GM10266 (cell line): ENCODE results near the gene PDK4.
"Not testable (repeated sequence)": the region's sequence is repeated elsewhere in the genome, so short reads cannot be mapped to it uniquely, and the experiment has no call there.

Experiments used
- DNase-seq: peaks from one replicate; pipeline ENCODE4 v3.0.0; 2012; ENCODE audit errors: extremely low spot score
- CTCF ChIP-seq: IDR thresholded peaks from 2 replicates; pipeline ENCODE4 v1.5.1; 2012; ENCODE audit warnings: mild to moderate bottlenecking, low read depth; ENCODE audit not compliant: control insufficient read depth, insufficient read depth; ENCODE audit errors: missing control alignments

Gene PDK4

GRCh38 chr7:95577137-95577536 is 19.2 kb downstream of the PDK4 start:
- no peak for DNase-seq

GRCh38 chr7:95569720-95570119 is 26.6 kb downstream of the PDK4 start:
- DNase-seq: no peak
- no peak for TF ChIP-seq CTCF

More at GRCh38 chr7:95577137-95577536, 19.2 kb downstream of the PDK4 start:
- TF ChIP-seq CTCF: no peak

GRCh38 chr7:95560674-95561073 is 35.6 kb downstream of the PDK4 start:
- TF ChIP-seq CTCF: no peak
- no peak for DNase-seq

- no peak for DNase-seq
- TF ChIP-seq CTCF: no peak
Measured at GRCh38 chr7:95558864-95559263, 37.5 kb downstream of the PDK4 start.

GRCh38 chr7:95556777-95557176 is 39.5 kb downstream of the PDK4 start:
- no peak for TF ChIP-seq CTCF
- DNase-seq: no peak

GRCh38 chr7:95553939-95554338 is 42.4 kb downstream of the PDK4 start:
- TF ChIP-seq CTCF: no peak

GRCh38 chr7:95552010-95552926 is 44.0 kb downstream of the PDK4 start:
- DNase-seq: not testable (repeated sequence)

More at GRCh38 chr7:95553939-95554338, 42.4 kb downstream of the PDK4 start:
- no peak for DNase-seq

GRCh38 chr7:95550546-95550945 is 45.8 kb downstream of the PDK4 start:
- no peak for DNase-seq

More at GRCh38 chr7:95550546-95550945, 45.8 kb downstream of the PDK4 start:
- TF ChIP-seq CTCF: no peak
